GM23248 (cell line): Measurements from ENCODE around the gene IGSF11.

ENCODE experiments used
- EZH2 ChIP-seq: fragments of 200-600 bp; sonication (generic); IDR thresholded peaks from 2 replicates; pipeline ENCODE4 v1.6.1; 2018; ENCODE audit warnings: antibody characterized with exemption, mild to moderate bottlenecking; ENCODE audit not compliant: insufficient read depth, poor library complexity, severe bottlenecking
- EZH2phosphoT487 ChIP-seq: fragments of 200-600 bp; sonication (generic); IDR thresholded peaks from 2 replicates; pipeline ENCODE4 v1.6.1; 2018; ENCODE audit warnings: antibody characterized with exemption, moderate library complexity, mild to moderate bottlenecking, low read depth; ENCODE audit not compliant: insufficient read depth

- no peak for TF ChIP-seq EZH2phosphoT487
- TF ChIP-seq EZH2, result no peak
Measured at GRCh38 chr3:119044593-119044992, 9.9 kb upstream of the IGSF11 start.
